NCI-H1092 treated with DMSO at 0.1 percent for 48 hours (cell line): Measurements from ENCODE around the gene SOX13.
"Not testable (repeated sequence)": the region's sequence is repeated elsewhere in the genome, so short reads cannot be mapped to it uniquely, and the experiment has no call there.

Experiments used
- DNase-seq: peaks from one replicate; lab custom pipeline; 2025; lab: John Stamatoyannopoulos, UW

SOX13 gene

DNA sequence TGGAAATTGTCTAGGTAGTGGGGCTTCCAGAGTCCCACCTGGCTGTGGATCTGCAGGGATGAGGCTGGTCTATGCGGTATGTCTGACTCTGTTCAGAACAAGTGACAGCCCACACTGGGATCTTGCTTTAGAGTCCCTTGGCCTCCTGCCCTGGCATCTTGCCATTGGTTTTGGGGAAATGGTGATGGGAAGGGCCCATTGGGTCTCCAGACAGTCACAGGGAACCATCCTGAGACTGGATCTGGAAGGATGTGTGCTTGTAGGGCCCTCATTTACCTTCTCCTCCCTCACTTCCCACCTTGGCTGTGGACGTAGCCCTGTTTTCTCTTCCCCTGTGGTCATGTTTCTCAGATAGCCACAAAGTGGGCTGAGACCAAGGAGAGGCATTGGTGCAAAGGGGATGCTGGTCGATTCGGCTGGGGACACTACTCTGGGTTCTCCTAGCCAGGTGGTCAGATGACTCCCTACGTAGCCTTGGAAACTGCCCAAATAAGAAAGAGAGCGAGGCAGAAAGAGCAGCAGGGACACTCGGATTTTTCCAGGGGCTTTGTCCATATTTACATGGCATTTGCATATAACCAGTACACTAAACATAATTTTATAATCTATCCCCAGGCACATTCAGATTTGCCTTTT is 15.1 kb downstream of the SOX13 start:
- DNase-seq = peak; percentile 38

DNA sequence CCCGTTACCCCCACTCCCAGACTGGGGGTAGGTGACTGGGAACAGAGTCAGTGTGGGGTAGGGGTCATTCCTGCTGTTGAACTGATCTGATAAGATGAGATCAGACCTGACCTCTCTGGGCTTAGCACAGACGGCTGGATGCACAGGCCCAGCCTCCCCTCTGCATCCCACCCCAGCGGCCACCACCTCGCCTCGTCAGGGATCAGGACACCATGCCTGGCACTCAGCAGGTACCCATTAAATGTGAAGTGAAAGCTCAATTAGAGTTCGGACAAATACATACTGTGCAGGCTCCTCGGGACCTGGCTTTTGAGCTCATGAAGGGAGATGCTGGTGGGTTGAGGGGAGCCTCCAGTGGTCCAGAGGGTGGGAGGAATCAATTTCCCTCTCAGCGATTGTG is 15.7 kb downstream of the SOX13 start:
- no peak for DNase-seq

- DNase-seq = no peak
These were observed 16.3 kb downstream of the SOX13 start for GRCh38 chr1:204089044-204089751.

- not testable (repeated sequence) for DNase-seq
These were observed 17.2 kb downstream of the SOX13 start for GRCh38 chr1:204090132-204090531.

GRCh38 chr1:204091066-204091465 is 18.2 kb downstream of the SOX13 start:
- DNase-seq = no peak

DNA sequence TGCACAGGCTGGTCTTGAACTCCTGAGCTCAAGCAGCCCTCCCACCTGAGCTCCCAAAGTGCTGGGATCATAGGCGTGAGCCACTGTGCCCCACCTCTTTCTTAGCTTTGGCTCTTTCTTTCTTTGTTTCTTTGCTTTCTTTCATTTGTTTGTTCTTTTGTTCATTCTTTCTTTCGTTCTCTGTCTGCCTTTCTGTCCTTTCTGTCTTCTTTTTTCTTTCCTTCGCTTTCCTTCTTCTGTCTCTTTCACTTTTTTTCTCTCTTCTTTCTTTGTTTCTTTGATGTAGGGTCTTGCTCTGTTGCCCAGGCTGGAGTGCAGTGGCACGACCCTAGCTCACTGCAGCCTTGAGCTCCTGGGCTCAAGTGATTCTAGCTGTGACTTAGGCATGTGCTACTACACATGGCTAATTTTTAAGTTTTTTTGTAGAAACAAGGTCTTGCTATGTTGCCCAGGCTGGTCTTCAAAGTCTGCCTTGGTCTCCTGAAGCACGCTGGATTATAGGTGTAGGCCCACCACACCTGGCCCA is 18.9 kb downstream of the SOX13 start:
- no peak for DNase-seq

DNA sequence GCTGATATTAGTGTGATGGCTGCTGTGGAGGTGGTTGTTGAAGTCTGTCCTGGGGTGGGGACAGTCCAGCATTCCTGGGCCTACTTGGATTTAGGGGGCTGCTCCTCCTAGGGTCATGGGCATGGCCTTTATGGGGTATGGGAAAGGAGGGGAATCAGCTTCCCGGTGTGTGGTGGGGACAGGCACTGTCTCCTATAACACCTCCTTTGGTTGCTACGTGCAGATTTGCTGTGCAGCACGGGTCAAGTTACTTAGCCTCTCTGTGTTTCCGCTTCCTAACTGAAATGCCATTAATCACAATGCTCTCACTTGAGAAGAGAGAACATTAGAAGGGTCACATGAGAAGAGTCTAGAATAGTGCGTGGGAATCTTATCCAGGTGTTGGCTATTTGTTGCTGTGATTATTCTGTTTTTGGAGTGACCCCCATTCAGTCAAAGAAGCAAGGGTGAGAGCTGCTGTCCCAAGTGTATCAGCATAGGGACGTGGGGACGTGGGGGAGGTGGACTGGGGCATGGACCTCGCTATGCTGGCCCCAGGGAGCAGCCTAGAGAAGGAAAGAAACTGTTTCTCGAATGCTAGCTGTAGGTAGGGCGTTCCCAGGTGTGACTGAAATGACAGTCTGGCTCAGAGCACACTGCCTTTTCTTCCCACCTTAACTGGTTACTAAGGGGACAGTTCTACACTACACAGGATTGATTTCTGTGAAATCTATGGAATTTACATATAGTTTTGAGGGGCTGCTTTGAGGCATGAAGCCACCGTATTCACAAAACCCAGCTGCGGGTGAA is 19.9 kb downstream of the SOX13 start:
- DNase-seq = no peak

DNA sequence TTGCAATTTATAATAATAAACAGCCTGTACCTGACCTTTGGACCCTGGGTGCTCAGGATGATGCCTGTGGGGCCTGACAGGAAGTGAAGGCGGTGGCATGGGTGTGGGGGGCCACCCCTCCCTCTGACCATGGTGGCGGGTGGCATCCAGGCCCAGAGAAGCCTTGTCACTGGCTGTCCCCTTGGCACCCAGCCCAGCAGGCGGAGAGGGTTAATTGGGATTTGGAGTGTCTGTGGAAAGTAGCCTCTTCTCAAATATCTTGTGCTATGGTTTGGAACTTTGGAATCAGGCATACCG is 20.5 kb downstream of the SOX13 start:
- DNase-seq = peak; percentile 55

GRCh38 chr1:204093781-204094180 is 20.9 kb downstream of the SOX13 start:
- DNase-seq = no peak

DNA sequence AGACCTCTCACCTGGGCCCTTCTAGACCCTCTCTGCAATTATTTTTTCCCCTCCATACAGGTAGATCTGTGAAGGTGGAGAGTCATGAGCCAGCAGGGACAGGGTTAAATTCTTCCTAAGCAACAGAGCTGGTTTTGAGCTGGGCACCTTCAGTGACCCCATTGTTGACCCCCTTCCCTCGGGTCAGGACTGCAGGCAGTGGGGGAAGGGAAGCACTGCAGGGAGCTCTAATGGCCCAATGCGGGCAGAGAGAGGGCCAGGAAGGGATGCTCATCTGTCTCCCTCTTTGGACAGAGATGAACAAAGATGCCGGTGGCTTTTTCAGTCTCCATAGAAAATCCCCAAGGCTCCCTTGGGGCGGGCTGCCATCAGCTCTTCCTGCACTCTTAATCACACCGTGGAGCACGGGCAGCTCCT is 21.4 kb downstream of the SOX13 start:
- DNase-seq = no peak

GRCh38 chr1:204094856-204095634 is 22.1 kb downstream of the SOX13 start:
- DNase-seq = peak; percentile 56

DNA sequence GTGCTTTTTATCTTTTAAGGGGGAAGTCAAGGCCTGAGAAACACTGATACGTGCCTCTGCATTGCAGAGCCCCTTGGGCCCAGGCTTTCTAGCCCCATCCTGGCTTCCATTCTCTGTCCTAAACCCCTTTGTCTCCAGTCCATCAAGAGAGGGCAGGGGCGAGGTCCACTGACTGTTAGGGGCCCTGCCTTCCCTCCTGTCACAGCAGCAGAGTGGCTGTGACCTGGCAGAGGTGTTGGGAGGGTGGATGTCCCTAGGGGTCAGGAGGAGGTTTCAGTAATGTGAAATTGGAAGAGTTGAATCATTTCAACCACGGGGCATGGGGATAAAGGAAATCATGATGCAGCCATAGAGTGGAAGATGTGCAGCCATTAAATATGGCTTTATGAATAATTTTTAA is 24.0 kb downstream of the SOX13 start:
- DNase-seq = no peak

DNA sequence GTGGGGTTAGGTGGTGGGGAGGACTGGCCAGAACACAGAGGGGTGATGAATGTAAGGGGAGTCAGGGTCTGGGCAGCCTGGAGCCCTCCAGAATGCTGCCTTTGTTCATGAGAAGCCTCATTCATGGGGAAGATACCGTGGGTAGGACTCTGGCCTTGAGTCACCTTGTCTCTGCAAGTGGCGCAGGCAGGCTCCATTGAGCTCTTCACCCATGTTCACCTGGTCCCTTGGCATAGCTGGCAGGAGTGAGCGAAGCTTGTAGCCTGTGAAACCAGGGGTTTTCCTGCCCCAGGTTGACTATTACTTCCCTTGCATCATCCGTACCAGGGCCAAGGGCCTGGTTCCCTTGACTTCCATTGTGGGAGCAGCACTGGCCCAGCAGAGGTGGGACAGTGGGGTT is 25.8 kb downstream of the SOX13 start:
- no peak for DNase-seq

DNA sequence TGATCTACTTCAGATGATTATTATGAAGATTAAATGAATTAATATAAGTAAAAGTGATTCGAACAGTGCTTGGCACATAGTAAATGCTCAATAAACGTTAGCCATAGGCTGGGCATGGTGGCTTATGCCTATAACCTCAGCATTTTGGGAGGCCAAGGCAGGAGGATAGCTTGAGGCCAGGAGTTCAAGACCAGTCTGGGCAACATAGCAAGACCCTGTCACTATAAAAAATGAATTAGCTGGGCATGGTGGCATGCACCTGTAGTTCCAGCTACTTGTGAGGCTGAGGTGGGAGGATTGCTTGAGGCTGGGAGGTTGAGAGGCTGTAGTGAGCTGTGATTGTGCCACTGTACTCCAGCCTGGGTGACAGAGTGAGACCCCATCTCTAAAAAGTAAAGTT is 26.8 kb downstream of the SOX13 start:
- DNase-seq = not testable (repeated sequence)

DNA sequence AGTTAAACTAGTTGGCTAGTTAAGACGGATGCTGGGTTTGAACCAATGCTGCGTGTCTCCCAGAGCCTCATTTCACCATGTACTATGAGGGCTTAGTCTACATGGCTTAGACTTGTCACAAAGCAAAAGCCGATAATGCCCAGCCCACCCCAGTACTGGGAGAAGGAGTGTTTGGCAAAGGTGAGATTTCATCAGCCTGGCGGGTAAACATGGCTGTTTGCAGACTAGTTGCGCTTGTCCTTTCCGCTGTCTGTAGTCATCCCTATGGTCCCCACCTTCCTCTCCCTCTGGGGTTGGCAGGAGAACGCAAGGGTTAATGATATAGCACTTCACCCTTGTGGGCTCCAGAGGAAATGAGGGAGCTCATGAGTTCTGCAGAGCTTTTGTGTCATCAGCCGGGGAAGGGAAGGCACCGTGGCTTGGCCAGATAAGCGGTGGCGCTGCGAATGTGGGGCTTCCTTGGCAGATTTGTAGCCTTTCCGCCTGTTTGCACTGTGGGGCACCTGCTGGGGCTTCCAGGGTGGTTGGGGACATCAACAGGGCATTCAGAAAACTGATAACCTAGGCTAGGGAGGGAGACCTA is 29.2 kb downstream of the SOX13 start:
- peak; percentile 86 for DNase-seq

DNA sequence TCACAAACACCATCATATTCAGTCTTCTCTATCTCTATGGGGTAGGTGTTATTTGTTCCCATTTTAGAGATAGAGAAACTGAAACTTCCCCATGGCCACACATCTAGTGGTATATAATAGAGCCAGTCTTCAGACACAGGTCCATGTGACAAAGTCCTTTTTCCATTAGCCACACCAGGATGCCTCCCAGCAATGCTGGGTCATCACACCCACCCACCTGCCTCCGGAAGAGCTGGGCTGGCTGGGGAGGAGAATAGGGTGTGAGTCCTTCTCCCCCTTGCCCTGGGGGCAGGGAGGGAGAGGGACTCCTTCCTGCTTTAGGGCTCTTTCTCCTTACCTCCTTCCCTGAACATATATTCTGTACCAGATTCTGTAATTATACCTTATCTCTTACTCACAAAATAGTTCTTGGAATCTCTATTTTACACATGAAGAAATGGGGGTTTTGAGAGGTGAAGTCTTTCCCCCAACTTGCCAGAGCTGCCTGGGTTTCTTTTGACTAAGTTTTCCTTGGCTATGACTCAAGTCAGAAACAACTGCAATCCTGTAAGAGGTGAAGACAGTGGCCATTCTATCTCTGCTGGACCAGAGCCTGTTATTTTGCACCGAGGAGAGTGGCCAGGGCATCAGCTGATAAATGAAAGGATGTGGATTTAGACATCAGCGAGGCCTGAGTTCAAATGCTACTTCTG is 30.0 kb downstream of the SOX13 start:
- DNase-seq = no peak

- no peak for DNase-seq
These were observed 30.5 kb downstream of the SOX13 start for GRCh38 chr1:204103431-204103741.

DNA sequence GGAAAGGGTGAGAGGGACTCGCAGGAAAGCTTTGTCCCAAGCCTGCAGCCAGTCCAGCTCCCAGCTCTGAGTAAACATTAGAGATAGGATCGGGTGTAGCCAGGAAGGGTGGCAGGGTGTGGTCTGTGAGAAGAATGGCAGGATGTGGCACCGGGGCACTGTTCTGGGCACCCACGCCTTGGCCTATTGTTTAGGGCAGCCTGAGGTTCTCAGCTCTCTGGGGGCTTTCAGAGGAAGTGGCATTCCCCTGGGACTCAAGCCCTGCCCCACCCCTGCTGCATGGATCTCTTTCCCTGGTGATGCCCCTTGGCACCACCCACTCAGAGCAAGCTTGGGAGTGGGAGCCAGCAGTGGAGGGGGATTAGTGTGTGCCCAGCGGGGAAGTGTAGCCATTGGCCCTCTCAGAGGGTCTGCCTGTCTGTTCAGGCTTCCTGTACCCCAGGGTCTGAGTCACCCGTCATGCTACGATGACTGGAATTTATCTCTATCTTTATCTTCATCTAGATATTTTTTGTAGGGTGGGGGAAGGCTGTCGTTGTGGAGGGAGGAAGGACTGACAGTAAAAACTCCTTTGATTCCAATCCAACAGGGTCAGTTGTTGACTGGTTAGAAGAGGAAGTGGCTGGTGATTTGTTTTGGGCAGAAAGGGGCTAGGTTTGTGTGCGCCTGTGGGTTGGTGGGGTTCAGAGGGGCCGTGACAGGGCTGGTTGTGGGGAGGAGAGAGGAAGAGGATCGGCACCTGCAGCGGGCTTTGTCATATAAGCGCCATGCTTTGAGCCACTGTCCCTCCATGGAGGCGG is 31.6 kb downstream of the SOX13 start:
- peak; percentile 50 for DNase-seq

GRCh38 chr1:204105131-204105515 is 32.2 kb downstream of the SOX13 start:
- DNase-seq = no peak

DNA sequence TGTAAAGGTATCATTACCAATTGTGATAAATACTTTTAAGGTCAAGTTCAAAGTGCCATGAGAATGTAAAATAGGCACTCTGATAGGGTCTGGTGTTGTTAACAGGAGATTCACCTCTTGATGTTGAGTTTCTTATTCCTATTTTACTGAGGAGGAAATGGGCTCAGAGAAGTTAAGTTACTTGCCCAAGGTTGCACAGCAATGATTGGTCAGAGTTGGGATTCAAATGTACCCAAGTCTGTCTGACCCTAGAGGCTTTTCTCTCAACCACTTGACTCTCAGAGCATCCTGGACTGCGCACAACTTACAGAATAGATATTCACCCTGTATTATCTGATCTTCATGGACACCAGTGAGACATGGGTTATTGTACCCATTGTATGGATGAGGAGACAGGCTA is 33.9 kb downstream of the SOX13 start:
- DNase-seq = no peak

DNA sequence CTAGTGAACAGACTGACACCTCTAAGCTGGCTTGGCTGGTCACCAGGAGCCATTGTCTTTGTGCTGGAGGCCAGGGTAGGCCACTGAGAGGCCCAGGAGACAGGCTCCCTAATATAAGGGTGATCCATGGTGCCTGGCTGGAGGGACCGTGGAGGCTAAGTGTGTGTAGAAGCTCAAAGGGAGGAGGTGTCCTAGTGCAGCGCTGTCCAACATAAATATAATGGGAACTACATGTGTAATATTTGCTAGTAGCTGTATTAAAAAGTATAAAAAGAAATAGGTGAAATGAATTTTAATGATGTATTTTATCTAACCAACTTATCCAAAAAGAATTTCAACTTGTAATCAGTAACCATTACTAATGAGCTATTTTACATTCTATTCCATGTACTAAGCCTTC is 35.0 kb downstream of the SOX13 start:
- peak; percentile 78 for DNase-seq
